ENCODE measurements around the gene CATSPER2.
A peak's percentile ranks its signal among the peaks of the same experiment; 100 is the strongest.
"Not testable (repeated sequence)": the region's sequence is repeated elsewhere in the genome, so short reads cannot be mapped to it uniquely, and the experiment has no call there.

The CATSPER2 gene

DNA sequence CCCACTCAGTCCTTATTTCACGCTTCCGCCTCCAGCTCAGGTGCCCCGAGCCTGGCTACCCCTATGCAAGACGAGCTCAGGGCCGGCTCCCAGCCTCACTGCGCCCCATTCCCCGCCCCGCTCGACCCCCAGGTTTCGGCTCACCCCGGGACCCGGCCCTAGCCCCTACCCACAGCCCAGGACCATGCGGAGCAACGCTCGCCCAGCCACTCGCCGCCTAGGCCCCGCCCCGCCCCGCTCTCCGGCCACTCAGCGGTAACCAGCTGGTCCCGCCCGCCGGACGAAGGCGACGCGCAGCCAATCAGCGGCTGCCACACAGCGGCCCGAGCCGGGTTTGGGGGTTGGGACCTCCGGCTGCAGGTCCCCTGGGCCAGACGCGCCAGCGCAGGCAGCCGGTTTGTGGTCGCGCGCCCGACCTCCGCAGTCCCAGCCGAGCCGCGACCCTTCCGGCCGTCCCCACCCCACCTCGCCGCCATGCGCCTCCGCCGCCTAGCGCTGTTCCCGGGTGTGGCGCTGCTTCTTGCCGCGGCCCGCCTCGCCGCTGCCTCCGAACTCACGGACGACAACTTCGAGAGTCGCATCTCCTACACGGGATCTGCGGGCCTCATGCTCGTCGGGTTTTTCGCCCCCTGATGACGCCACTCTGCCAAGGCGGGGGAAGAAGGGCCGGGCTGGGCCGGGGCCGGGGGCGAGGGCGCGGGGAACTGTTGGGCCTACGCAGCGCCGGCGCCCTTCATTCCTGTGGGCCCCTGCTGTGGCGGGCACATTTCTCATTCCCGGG lies at the start of gene CATSPER2:
TSS of gene CATSPER2 (minus strand) at position 196 of the 781 bp plus-strand sequence. CDS start 783 bp downstream, outside the sequence.
- DNase-seq = peak in 1 of 10 donors; percentile 79
- intact Hi-C loops (cut with DNase I) = no loop called here

DNA sequence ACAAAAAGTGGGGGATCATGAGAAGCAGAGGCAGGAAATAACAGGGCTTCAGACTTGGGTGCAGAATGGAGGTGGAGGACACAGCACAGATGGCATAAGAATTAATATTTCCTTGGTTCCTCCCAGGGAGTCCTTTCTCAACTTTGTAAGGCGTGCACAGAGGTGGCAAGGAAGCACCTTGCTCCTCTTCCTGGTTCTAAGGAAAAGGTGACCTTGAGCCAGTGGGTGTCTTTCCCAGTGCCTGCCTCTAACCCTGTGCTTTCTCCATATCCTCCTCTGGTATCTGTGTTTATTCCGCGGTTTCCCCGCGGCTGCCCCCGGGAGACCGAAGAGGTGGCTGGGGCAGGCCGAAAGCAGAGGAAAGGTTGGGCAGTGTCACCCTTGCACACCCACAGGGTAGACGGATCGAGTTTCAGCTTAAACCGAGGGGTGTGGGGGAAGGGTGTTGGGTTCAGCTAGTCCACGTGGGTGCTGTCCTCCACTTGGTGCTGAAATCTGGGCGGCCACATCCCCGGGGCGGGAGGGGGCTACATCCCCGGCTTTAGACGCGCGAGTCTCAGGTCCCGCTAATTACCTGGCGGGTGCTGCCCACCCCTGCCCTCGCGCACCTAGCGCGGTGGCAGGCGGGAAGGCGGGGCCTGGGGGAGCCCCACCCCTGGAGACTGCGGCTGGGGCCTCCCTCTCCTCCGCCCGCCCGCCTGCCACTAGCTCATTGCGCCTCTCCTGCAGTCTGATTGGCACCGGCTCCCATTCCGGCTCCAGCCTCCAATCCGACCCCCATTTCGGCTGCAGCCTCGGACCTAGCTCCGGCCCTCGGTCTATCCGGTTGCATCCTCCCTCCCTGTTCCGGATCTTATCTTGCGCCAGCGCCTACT lies 44.7 kb upstream of the CATSPER2 start, which contains the start of gene CKMT1A:
TSS of gene CKMT1A (plus strand) at position 712 of the 875 bp plus-strand sequence. CDS start 192 bp downstream, outside the sequence.
- intact Hi-C loops (cut with DNase I); DNase-seq: not testable (repeated sequence)

DNA sequence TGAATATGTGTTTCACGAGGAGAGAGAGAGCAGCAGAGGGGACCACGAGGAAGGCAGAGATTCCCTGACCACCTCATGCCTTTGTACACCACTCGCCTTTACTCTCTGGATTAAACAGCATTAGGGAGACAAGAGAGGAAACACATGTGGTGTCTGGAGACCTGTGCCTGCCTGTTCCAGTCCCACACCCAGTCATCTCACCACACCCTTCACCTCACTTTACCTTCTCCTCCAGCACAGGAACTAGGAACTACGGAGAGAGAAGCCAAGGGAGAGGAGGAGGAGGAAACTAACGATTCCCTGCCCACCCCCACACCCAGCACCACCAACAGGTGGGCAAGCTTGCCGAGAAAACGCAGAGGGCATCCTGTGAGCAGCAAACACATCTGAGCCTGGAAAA lies 44.0 kb upstream of the CATSPER2 start:
- DNase-seq; intact Hi-C loops (cut with DNase I): not testable (repeated sequence)

DNA sequence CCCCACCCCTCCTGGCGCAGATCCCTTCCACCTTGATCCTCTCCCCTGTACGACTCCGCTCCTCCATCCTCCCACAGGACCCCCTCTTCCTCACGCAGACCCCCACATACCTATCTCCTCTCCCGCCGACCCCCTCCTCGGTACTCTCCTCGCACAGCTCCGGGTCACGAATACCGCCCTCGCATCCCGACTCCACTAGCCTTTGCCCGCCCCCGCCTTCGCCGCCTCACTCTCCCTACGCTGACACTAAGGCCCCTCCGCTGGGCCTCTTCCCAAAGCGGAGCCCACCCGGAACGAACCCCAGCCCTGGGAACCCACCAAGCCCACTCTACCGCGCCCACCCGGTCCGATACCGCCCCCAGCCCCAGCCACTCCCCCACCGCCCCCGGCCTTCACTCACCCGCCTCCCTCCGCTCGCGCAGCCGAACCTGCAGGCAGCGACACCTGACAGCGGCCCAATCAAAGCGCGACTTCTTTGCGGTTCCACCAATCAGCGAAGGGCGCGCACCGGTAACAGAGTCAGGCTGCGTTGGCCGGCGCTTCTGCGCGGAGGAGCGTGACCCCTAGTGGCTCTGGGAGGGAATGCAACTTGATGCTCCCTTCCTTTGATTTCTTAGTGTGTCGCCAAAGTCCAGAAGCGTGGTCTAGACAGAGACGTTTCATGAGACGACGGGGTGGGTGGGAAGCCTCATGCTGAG lies 41.1 kb upstream of the CATSPER2 start:
- DNase-seq; intact Hi-C loops (cut with DNase I): not testable (repeated sequence)

DNA sequence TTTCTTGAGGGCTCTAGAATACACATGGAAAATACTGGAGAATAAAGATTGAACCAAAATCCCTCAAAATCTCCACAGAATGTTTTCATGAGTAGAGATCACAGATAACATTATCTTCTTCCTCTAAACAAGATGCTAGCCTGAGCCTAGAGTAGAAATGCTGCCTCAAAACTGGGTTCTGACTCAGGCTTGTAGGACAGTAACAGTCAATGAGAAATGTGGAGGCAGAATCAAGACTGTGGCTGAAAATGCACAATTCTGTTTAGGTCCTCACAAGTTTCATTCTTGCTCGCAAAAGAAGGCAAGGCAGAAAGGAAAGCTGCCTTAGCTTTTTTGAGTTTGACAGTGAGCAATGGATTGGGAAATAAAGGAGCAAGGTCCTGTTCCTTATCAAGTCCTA lies 25.5 kb upstream of the CATSPER2 start:
- DNase-seq; intact Hi-C loops (cut with DNase I): not testable (repeated sequence)

DNA sequence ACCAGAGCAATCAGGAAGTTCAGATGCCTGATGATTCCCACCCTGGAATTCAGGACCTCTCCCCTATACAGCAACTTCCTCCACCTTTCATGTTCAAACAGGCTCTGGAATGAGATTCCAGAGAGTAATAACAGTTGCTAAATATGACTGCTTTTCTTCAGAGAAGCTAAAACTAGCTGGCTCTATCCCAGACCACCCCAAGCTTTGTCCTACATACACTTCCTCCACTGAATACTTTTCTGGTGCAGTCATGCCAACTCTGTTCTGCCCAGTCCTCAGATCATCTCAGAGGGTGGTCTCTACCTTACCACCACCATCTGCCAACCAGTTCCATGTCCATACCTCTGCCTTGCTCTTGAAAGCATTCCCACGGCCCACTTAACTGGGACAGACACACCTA lies 17.5 kb upstream of the CATSPER2 start:
- DNase-seq; intact Hi-C loops (cut with DNase I): not testable (repeated sequence)

DNA sequence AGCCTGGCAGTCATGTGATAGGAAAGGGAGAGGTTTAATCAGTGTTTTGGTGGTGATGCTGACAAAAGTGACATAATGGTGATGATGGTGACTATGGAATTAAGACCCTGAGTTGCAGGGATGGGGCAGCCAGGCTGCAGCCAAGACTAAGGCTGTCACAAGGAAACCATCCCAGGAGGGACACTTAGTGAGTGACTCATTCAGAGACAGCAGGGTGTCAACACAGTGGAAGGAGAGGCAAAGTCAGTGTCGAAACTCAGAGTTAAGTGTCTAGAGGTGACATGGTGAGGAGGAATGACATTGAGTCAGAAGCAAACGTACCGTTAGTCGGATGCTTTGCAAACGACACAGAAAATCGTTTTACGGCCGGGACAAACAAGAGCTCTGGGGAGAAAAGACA lies 14.7 kb upstream of the CATSPER2 start:
- intact Hi-C loops (cut with DNase I); DNase-seq: not testable (repeated sequence)

DNA sequence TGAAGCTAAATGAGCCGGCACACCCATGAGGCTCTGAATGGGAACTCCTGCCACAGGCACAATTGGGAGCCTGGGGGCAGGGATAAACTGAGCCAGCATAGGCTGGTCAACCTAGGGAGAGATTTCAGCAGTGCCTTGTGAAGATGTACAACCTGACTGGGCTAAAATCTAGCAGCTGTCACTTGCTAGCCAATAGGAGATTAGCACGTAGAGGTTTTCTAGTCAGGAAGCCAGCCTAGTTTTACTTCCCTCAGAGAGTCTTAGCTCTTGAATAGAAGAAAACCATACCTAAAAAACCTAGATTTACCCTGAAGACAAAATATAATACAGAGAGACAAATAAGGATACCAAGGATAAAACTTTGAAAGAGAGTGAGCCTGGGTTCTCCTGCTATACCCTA lies 13.6 kb upstream of the CATSPER2 start:
- intact Hi-C loops (cut with DNase I); DNase-seq: not testable (repeated sequence)

DNA sequence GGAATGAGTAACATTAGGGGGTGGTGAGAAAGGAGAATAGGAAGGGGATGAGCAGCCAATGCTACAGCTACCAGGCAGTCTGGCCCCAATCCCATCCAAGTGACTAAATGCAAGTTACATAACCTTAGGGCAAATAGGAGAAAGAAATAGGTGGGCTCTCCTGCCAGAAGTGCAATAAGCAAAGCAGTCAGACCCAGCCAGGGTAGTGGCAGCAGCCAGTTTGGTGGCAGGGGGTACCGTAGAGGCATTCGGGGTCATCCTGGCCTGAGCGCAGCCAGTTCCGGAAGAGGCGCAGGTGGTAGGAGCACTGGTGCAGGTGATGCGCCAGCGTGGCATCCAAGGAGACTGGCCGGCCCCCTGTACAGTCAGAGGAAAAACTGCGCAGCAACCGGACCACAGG lies 11.1 kb upstream of the CATSPER2 start:
- intact Hi-C loops (cut with DNase I); DNase-seq: not testable (repeated sequence)

DNA sequence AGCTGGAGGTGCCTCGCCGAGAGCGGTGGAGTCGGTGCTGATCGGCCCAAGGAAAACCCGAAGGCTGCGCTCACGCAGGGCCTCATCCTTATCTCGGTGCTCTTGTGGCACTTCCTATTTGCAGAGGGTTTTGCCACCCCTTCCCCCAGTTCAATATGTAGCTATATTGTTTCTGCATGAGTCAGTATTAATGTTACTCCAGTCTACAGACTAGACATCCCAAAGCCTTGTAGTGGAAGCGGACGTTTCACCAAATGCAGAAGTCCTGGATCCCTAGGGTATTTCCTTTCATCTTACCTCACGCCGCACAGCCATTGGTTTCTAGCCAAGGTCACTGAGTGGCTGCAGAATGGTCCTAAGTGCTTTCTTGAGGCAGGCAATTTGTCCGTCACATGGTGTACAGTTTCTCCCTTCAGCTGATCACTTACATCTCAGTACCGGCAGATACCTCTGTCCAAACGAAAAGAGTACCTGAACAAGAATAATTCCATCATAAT lies 834 bp upstream of the CATSPER2 start:
- intact Hi-C loops (cut with DNase I); DNase-seq: not testable (repeated sequence)

DNA sequence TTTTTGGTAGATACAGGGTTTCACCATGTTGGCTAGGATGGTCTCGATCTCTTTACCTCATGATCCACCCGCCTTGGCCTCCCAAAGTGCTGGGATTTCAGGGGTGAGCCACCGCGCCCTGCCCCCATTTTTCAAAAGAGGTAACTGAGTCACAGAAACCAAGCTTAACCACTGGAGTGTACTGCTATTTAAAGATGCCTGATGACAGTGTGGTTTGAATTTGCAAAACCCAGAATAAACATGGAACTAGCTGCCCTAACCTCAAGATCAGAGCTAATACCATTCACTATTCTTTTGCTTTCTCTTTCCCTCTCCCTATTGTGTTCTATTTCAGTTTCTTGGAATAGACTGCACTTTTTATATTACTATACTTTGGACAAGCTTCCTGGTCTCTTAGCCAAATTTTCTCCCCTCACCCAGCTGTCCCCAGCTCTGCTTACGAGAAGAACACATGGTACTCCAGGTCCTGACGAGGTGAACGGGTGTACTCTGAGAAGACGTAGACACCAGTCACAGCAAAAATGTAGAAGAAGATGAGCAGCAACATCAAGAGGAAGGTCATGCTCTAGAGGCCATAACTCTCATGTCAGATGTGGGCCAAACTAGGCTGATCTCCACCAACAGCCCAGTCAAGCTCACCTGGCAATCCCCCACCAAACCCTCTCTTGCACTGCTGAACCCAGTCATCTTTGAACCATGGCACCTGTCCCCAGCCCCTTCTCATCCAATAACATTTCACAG lies 10.0 kb downstream of the CATSPER2 start:
- DNase-seq; intact Hi-C loops (cut with DNase I): not testable (repeated sequence)

DNA sequence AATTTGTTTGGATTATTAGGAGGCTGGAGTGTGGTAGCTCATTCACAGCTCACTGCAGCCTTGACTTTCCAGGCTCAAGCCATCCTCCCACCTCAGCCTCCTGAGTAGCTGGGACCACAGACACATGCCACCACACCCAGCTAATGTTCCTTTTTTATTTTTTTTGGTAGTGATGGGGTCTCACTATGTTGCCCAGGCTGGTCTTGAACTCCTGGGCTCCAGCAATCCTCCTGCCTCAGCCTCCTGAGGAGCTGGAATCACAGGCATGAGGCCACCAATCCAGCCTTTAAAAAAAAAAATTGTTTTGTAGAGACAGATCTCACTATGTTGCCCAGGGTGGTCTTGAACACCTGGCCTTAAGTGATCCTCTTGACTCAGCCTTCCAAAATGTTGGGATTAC lies 21.7 kb downstream of the CATSPER2 start:
- intact Hi-C loops (cut with DNase I); DNase-seq: not testable (repeated sequence)

DNA sequence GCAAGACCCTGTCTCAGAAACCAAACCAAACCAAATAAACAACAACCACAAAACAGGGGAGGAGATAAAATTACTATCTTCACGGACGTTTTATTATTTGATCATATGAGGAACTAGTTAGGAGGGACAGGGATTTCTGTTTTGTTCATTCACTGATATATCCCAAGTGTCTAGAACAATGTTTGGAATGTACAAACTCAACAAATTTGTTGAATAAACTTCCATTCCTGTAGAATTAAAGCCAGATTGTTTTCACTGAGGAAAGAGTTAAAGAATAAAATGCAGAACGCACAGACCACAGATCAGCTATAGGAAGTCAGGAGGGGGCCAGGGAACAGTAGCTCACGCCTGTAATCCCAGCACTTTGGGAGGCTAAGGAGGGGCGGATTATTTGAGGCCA lies 23.5 kb downstream of the CATSPER2 start:
- DNase-seq = no peak

DNA sequence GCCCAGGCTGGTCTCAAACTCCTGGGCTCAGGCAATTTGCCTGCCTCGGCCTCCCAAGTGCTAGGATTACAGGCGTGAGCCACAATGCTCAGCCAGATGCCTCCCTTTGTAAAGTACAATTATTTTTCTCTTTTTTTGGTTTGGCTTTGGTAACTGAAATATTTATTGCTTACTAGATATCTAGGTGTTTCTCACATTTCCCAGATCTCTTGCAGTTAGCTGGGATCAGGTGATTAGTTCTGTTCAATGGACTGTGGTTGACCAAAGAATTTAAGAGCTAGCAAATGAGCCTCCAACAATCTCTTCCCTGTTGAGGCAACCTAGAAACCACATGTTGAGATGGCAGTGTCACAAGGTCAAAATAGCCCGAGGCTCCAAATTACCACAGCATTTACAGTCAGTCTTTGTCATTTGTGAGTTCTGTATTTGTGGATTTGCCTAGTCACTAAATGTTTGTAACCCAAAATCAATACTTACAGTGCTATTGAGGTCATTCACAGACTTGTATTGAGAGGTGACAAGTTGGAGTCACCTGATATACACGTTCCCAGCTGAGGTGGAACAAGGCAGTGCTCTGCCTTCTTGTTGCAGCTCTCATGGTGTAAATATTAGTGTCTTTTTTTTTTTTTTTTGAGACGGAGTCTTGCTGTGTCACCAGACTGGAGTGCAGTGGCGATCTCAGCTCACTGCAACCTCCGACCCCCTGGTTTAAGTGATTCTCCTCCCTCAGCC lies 26.4 kb downstream of the CATSPER2 start:
- intact Hi-C loops (cut with DNase I); DNase-seq: not testable (repeated sequence)

More for the DNA sequence above, 23.5 kb downstream of the CATSPER2 start:
- intact Hi-C loops (cut with DNase I) = no loop called here

DNA sequence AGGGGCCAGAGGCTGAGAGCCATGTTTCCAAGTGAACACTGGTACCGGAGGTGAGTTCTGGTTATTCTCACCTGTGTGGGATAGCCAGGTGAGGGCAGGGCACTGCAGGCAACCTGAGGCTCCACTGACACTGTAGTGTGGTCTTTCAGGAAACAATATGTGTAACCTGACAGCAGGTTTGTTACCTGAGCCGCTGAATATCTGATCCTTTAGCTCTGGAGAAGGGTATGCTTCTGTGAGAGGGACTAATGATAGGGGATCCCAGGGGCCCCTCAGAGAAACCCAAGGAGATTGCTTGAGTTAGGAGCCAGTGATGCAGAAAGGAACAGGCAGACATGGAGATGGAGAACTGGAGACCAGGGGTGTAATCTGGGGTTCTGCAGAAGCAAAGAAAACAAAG lies 29.9 kb downstream of the CATSPER2 start, which contains the start of gene STRC:
TSS of gene STRC (minus strand) at position 101 of the 400 bp plus-strand sequence. CDS start at position 23, 78 bp downstream.
- intact Hi-C loops (cut with DNase I); DNase-seq: not testable (repeated sequence)

DNA sequence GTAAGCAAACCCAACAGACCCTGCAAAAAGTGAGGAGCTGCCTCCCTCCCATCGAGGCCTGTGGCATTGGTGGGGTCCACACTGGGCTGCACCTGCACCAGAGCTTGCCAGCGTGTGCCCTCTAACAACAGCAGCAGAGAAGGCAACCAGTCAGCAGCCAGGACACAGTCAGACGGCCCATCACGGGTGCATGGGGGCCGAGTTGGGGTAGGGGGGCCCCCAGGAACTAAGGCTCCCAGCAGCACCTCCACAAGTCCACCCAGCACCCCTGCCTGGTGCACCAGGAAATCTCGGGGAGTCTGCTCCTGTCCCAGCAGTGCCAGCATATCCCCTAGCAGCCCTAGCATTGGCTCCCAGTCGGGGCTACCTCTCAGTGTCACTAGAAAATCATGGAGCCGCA lies 30.9 kb downstream of the CATSPER2 start:
- DNase-seq = peak in 1 of 10 donors; percentile 28
- intact Hi-C loops (cut with DNase I) = not testable (repeated sequence)

DNA sequence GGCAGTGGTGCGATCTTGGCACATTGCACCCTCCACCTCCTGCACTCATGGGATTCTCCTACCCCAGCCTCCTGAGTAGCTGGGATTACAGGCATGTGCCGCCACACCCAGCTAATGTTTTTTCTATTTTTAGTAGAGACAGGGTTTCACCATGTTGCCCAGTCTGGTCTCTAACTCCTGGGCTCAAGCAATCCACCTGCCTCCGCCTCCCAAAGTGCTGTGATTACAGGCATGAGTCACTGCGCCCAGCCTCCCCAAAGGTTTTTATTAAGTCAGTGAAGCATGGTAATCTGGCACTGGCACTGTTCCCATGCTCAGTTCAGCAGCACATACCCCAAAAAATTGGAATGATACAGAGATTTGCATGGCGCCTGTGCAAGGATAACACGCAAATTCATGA lies 46.4 kb downstream of the CATSPER2 start:
- intact Hi-C loops (cut with DNase I) = not testable (repeated sequence)

DNA sequence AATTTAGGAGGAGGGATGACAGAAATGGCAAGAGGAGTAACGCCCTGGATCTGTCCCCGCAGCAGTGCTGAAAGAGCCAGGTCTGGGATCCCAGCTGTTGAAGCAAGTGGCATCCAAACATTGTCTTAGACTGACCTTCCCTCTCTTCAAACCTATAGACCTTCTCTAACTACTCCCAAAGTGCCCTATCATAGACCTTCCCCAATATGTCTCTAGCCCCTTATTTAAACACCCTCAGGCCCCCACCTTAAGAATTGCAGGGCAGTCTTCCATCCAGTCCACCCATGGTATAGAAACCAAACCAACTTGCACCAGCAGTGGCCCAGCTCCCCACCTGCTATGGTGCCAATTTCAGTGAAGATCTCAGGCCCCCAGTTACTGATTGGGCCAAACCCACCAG lies 48.4 kb downstream of the CATSPER2 start:
- DNase-seq; intact Hi-C loops (cut with DNase I): not testable (repeated sequence)

More for the DNA sequence above, 46.4 kb downstream of the CATSPER2 start:
- peak in 4 of 10 donors; percentile 17 to 83 (median 60) for DNase-seq

DNA sequence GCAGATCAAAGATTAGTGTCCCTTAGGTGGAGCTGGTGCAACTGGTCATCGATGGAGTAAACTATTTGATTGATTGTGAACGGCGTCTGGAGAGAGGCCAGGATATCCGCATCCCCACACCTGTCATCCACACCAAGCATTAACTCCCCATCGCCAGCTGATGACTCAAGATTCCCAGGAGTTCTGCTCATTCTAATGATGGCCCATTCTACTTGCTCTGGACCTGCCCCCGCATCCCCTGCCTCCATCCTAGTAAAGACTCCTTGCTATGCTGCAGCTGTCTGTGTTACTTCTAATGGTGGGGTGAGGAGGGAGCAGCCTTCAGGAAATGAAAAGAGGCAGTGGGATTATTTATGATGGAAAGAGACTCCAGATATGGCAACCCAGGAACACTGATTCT lies 49.5 kb downstream of the CATSPER2 start:
- DNase-seq = peak in 1 of 10 donors; percentile 16
- intact Hi-C loops (cut with DNase I) = not testable (repeated sequence)
